ENCODE results near the gene TMPRSS11A.

TMPRSS11A gene, protein sequence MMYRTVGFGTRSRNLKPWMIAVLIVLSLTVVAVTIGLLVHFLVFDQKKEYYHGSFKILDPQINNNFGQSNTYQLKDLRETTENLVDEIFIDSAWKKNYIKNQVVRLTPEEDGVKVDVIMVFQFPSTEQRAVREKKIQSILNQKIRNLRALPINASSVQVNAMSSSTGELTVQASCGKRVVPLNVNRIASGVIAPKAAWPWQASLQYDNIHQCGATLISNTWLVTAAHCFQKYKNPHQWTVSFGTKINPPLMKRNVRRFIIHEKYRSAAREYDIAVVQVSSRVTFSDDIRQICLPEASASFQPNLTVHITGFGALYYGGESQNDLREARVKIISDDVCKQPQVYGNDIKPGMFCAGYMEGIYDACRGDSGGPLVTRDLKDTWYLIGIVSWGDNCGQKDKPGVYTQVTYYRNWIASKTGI

DNA sequence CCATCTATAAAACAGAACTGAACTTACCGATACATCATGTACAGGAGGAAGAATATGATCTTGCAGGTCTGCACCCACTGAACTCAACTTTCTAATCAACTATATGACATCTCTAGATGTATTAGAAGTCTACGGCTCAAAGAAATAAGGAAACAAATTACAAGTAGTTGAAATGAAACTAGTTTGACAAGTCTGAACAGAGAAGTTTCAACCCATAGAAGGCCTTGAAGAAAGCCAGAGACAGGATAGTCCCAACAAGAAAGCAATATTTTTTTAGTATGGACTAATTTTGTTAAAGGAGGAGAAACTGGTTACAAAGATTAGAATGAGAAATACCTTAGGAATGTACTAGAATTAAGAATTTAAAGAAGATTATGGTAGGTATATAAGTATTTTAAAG, at the start of gene TMPRSS11A:
TMPRSS11A (minus strand) TSS at position 138 of the 400 bp plus-strand sequence; CDS start at position 38, 100 bp downstream.
- Histone ChIP-seq H3K36me3 (no peaks in the 10 kb centered on the region), H3K27ac (no peak within 1 kb of the TSS), H3K9me3 (no peaks in the 10 kb centered on the region), H3K27me3 (no peaks in the 10 kb centered on the region), H3K4me1 (no peaks in the 10 kb centered on the region), H3K4me3 (no peak within 1 kb of the TSS)
- no peak for DNase-seq
- TF ChIP-seq, protein P1, sequence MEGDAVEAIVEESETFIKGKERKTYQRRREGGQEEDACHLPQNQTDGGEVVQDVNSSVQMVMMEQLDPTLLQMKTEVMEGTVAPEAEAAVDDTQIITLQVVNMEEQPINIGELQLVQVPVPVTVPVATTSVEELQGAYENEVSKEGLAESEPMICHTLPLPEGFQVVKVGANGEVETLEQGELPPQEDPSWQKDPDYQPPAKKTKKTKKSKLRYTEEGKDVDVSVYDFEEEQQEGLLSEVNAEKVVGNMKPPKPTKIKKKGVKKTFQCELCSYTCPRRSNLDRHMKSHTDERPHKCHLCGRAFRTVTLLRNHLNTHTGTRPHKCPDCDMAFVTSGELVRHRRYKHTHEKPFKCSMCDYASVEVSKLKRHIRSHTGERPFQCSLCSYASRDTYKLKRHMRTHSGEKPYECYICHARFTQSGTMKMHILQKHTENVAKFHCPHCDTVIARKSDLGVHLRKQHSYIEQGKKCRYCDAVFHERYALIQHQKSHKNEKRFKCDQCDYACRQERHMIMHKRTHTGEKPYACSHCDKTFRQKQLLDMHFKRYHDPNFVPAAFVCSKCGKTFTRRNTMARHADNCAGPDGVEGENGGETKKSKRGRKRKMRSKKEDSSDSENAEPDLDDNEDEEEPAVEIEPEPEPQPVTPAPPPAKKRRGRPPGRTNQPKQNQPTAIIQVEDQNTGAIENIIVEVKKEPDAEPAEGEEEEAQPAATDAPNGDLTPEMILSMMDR (IDR thresholded peaks at IDR 0.05), result no peak
- intact Hi-C loops (cut with DNase I; ENCODE audit: low total_unique reads), result no loop called here

DNA sequence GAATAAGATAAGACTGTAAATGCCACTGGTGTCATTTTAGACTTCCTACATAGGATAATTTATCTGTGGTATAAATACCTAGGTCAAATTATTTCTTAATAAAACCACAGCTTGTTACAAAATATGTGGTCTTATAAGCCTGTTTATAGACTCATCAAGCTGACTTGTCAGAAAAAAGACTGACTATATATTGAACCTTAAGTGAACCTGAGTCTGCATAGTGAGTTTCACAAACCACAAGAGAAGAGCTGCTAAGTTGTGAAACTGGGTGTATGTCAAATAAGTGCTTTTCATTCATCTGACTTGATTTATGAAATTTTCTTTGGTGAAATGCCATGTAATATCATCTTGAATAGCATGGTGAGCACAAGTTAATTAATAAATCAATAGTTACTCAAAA, 48.4 kb upstream of the TMPRSS11A start:
- TF ChIP-seq, protein P1 (IDR thresholded peaks at IDR 0.05), result no peak
- no peaks in the 10 kb centered on the region for H3K9me3 ChIP-seq
- no peak overlapping the region for H3K4me3 ChIP-seq
- no peaks in the 10 kb centered on the region for H3K27me3 ChIP-seq
- no peak for DNase-seq
- intact Hi-C loops (cut with DNase I; ENCODE audit: low total_unique reads), result no loop called here
- no peaks in the 10 kb centered on the region for H3K4me1 ChIP-seq
- H3K36me3 ChIP-seq, result no peaks in the 10 kb centered on the region
- no peak overlapping the region for H3K27ac ChIP-seq

DNA sequence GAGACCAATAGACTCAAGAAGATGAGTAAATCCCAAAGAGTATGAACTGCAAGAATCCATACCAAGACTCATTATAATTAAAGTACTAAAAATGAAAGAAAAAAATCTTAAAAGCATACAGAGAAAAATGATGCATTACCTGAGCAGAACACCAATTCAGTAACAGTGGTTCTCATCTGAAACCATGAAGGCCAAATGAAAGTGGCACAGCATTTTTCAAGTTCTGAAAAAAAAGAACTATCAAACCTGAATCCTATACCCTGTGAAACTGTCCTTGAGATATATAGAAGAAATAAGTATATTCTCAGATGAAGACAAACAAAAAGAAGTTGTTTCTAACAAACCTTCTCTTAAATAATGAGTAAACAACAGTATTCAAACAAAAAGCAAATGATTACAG, 39.6 kb upstream of the TMPRSS11A start:
- Histone ChIP-seq H3K9me3 (no peaks in the 10 kb centered on the region), H3K4me1 (no peaks in the 10 kb centered on the region), H3K4me3 (no peak overlapping the region), H3K27ac (no peak overlapping the region), H3K27me3 (no peaks in the 10 kb centered on the region), H3K36me3 (no peaks in the 10 kb centered on the region)
- TF ChIP-seq, protein P1 (IDR thresholded peaks at IDR 0.05), result no peak
- intact Hi-C loops (cut with DNase I; ENCODE audit: low total_unique reads), result no loop called here
- DNase-seq, result no peak

DNA sequence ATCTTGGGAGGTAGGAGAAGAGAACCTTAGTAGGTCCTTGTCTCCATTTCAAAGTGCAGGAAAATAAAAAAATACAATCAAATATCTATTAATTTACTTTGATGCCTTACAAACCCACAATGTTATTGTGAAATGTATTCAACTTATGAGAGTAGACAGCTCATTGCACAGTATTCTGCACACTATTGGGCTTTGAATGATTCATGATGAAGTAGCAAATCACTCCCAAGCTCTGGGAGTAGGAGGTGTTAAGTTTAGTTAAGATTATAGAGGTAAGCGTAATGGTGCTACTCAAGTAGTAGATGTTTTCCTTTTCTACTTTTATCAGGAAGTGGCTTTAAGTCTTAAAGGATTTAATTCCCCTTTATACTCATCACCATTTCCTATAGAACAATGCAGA, 32.8 kb upstream of the TMPRSS11A start:
- Histone ChIP-seq H3K4me3 (no peak overlapping the region), H3K9me3 (no peaks in the 10 kb centered on the region), H3K36me3 (no peaks in the 10 kb centered on the region), H3K27ac (no peak overlapping the region), H3K27me3 (no peaks in the 10 kb centered on the region), H3K4me1 (no peaks in the 10 kb centered on the region)
- TF ChIP-seq, protein P1 (IDR thresholded peaks at IDR 0.05), result no peak
- DNase-seq, result no peak
- intact Hi-C loops (cut with DNase I; ENCODE audit: low total_unique reads), result no loop called here

DNA sequence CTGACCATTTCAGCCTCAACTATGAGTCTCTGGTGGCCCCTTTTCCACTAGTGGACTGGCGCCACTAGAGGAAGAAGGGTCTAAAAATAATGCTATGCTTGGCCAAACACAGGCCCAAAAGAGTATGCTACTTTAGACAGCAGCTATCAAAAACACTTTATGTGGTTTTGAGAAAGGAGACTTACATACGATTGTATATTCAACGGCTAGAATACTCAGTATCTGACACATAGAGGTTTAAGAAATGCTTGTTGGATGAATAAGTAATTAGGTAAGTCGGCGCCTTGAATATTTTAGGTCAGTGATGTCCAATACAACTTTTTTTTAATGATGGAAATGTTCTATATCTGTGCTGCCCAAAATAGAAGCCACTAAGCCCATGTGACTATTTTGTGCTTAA, 25.7 kb upstream of the TMPRSS11A start:
- Histone ChIP-seq H3K27ac (no peak overlapping the region), H3K27me3 (no peaks in the 10 kb centered on the region), H3K4me3 (no peak overlapping the region), H3K4me1 (no peaks in the 10 kb centered on the region), H3K36me3 (no peaks in the 10 kb centered on the region), H3K9me3 (no peaks in the 10 kb centered on the region)
- TF ChIP-seq, protein P1 (IDR thresholded peaks at IDR 0.05), result no peak
- intact Hi-C loops (cut with DNase I; ENCODE audit: low total_unique reads), result no loop called here
- no peak for DNase-seq
